ENCODE results near the gene SPATA20.

SPATA20 gene

GRCh38 chr17:50573866-50574611 lies 27.1 kb downstream of the SPATA20 start:
- no peak for DNase-seq (ENCODE audit: low read depth in 4 of 4, low spot score in 1 of 4)

GRCh38 chr17:50575581-50576210 lies 28.7 kb downstream of the SPATA20 start:
- DNase-seq (ENCODE audit: low read depth in 4 of 4, low spot score in 1 of 4), result no peak

- no peak for DNase-seq (ENCODE audit: low read depth in 4 of 4, low spot score in 1 of 4)
These were observed 29.9 kb downstream of the SPATA20 start for GRCh38 chr17:50576864-50577263.

- DNase-seq (ENCODE audit: low read depth in 4 of 4, low spot score in 1 of 4), result no peak
These were observed 30.5 kb downstream of the SPATA20 start for GRCh38 chr17:50577451-50577954.

GRCh38 chr17:50578173-50578572 lies 31.2 kb downstream of the SPATA20 start:
- no peak for DNase-seq (ENCODE audit: low read depth in 4 of 4, low spot score in 1 of 4)

- DNase-seq (ENCODE audit: low read depth in 4 of 4, low spot score in 1 of 4), result no peak
These were observed 32.4 kb downstream of the SPATA20 start for GRCh38 chr17:50579399-50579798.

- DNase-seq (ENCODE audit: low read depth in 4 of 4, low spot score in 1 of 4), result no peak
These were observed 33.7 kb downstream of the SPATA20 start for GRCh38 chr17:50580646-50581045.

GRCh38 chr17:50581316-50581715 lies 34.3 kb downstream of the SPATA20 start:
- DNase-seq (ENCODE audit: low read depth in 4 of 4, low spot score in 1 of 4), result no peak

- DNase-seq (ENCODE audit: low read depth in 4 of 4, low spot score in 1 of 4), result no peak
These were observed 35.8 kb downstream of the SPATA20 start for GRCh38 chr17:50582741-50583140.

- DNase-seq (ENCODE audit: low read depth in 4 of 4, low spot score in 1 of 4), result no peak
These were observed 36.7 kb downstream of the SPATA20 start for GRCh38 chr17:50583641-50584040.

- DNase-seq (ENCODE audit: low read depth in 4 of 4, low spot score in 1 of 4), result no peak
These were observed 37.1 kb downstream of the SPATA20 start for GRCh38 chr17:50584116-50584515.

GRCh38 chr17:50584749-50585148 lies 37.8 kb downstream of the SPATA20 start:
- no peak for DNase-seq (ENCODE audit: low read depth in 4 of 4, low spot score in 1 of 4)

- no peak for DNase-seq (ENCODE audit: low read depth in 4 of 4, low spot score in 1 of 4)
These were observed 38.4 kb downstream of the SPATA20 start for GRCh38 chr17:50585346-50585745.

- no peak for DNase-seq (ENCODE audit: low read depth in 4 of 4, low spot score in 1 of 4)
These were observed 38.9 kb downstream of the SPATA20 start for GRCh38 chr17:50585891-50586290.

- no peak for DNase-seq (ENCODE audit: low read depth in 4 of 4, low spot score in 1 of 4)
These were observed 39.7 kb downstream of the SPATA20 start for GRCh38 chr17:50586421-50587247.

GRCh38 chr17:50587571-50587970 lies 40.6 kb downstream of the SPATA20 start:
- DNase-seq (ENCODE audit: low read depth in 4 of 4, low spot score in 1 of 4), result no peak

GRCh38 chr17:50588391-50589049 lies 41.5 kb downstream of the SPATA20 start:
- DNase-seq (ENCODE audit: low read depth in 4 of 4, low spot score in 1 of 4), result no peak

GRCh38 chr17:50589095-50589705 lies 42.2 kb downstream of the SPATA20 start:
- DNase-seq (ENCODE audit: low read depth in 4 of 4, low spot score in 1 of 4), result no peak

- no peak for DNase-seq (ENCODE audit: low read depth in 4 of 4, low spot score in 1 of 4)
These were observed 44.2 kb downstream of the SPATA20 start for GRCh38 chr17:50590946-50591737.

- DNase-seq (ENCODE audit: low read depth in 4 of 4, low spot score in 1 of 4), result no peak
These were observed 46.3 kb downstream of the SPATA20 start for GRCh38 chr17:50593321-50593720.
